ENCODE results near the gene PDE4D. TPM values are rescaled to one million over a fixed set of nuclear protein-coding genes. Genes with fewer than 3 reads are reported as not detected.

PDE4D gene
- total RNA-seq, 2 experiments from 2014 or later, result 164 to 175 TPM

DNA sequence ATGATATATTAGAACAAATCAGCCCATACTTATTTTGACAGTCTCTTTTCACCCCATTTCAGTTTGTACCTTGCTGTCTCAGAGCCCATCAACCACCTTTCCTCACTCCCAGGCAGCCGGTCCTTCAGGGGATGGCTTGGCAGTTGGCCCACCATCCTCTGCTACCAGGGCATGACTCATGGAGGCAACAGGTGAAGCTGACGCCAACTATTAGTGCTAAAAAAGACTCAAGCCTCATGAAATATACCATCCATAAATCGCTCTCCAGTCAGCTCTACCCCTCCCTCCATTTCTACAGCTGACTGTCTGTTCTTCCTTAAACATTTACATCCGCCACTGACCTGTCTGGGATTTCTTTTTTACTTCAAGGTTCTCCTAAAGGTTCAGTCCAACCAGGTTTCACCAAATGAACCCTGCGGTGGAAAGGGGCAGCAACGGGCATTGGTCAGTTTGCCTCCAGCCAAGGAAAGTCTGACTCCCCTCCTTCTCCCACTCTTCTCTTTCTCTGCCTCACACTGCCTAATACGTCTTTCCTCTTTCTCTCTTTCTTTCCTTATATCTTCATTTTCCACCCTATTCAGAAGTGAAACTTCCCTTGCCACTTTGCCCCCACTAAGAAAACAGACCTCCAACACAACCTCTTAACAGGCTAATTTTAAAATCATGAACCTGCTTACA, 871.5 kb downstream of the PDE4D start:
- Mint-ChIP-seq H3K36me3 (ENCODE audit: low read depth) (peaks cover 99% of the 10 kb centered on the region), H3K27ac (peak overlapping the region; percentile 1), H3K4me3 (no peak overlapping the region), H3K27me3 (no peaks in the 10 kb centered on the region), H3K9me3 (peaks cover under 1% of the 10 kb centered on the region), H3K4me1 (ENCODE audit: low read depth) (peaks cover 69% of the 10 kb centered on the region)
- TF ChIP-seq, protein P1, sequence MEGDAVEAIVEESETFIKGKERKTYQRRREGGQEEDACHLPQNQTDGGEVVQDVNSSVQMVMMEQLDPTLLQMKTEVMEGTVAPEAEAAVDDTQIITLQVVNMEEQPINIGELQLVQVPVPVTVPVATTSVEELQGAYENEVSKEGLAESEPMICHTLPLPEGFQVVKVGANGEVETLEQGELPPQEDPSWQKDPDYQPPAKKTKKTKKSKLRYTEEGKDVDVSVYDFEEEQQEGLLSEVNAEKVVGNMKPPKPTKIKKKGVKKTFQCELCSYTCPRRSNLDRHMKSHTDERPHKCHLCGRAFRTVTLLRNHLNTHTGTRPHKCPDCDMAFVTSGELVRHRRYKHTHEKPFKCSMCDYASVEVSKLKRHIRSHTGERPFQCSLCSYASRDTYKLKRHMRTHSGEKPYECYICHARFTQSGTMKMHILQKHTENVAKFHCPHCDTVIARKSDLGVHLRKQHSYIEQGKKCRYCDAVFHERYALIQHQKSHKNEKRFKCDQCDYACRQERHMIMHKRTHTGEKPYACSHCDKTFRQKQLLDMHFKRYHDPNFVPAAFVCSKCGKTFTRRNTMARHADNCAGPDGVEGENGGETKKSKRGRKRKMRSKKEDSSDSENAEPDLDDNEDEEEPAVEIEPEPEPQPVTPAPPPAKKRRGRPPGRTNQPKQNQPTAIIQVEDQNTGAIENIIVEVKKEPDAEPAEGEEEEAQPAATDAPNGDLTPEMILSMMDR (IDR thresholded peaks at IDR 0.05), result no peak
- Histone ChIP-seq H3K27me3 (ENCODE audit: control insufficient read depth in 1 of 2, insufficient read depth in 2 of 2, low read length in 2 of 2) (no peaks in the 10 kb centered on the region), H3K27ac (ENCODE audit: low read depth in 1 of 2, low read length in 2 of 2) (no peak overlapping the region), H3K36me3 (ENCODE audit: insufficient read depth, low read length) (peaks cover 19% of the 10 kb centered on the region), H3K4me1 (ENCODE audit: insufficient read depth, low read length) (peaks cover 3% of the 10 kb centered on the region), H3K4me3 (ENCODE audit: low read length) (no peak overlapping the region), H3K9me3 (ENCODE audit: control insufficient read depth in 1 of 2, insufficient read depth in 1 of 2, low read length in 2 of 2) (no peaks in the 10 kb centered on the region)
- ChIA-PET CTCF (no interaction called here), POLR2A (no interaction called here)
- ATAC-seq (ENCODE audit: poor library complexity), result no peak
- DNase-seq, result peak in 1 of 14 experiments; percentile 13
- intact Hi-C loops (cut with DNase I, micrococcal nuclease), result no loop called here

- Mint-ChIP-seq H3K27ac (no peak overlapping the region), H3K9me3 (peaks cover 7% of the 10 kb centered on the region), H3K27me3 (no peaks in the 10 kb centered on the region), H3K4me1 (ENCODE audit: low read depth) (peaks cover 68% of the 10 kb centered on the region), H3K4me3 (no peak overlapping the region), H3K36me3 (ENCODE audit: low read depth) (peaks cover 99% of the 10 kb centered on the region)
- ChIA-PET POLR2A (no interaction called here), CTCF (no interaction called here)
- H3K9me3 ChIP-seq (ENCODE audit: control insufficient read depth in 1 of 2, insufficient read depth in 1 of 2, low read length in 2 of 2), result no peaks in the 10 kb centered on the region
- no peak overlapping the region for H3K27ac ChIP-seq (ENCODE audit: low read depth in 1 of 2, low read length in 2 of 2)
- intact Hi-C loops (cut with DNase I, micrococcal nuclease), result no loop called here
- ATAC-seq (ENCODE audit: poor library complexity) (no peak), DNase-seq (no peak)
- no peak overlapping the region for H3K4me3 ChIP-seq (ENCODE audit: low read length)
- no peaks in the 10 kb centered on the region for H3K27me3 ChIP-seq (ENCODE audit: control insufficient read depth in 1 of 2, insufficient read depth in 2 of 2, low read length in 2 of 2)
- peaks cover 3% of the 10 kb centered on the region for H3K4me1 ChIP-seq (ENCODE audit: insufficient read depth, low read length)
- peaks cover 20% of the 10 kb centered on the region for H3K36me3 ChIP-seq (ENCODE audit: insufficient read depth, low read length)
- TF ChIP-seq, protein P1 (IDR thresholded peaks at IDR 0.05), result no peak
Measured at GRCh38 chr5:59021286-59021673, 872.2 kb downstream of the PDE4D start.

GRCh38 chr5:59020611-59021285, 872.8 kb downstream of the PDE4D start:
- no peaks in the 10 kb centered on the region for H3K9me3 ChIP-seq (ENCODE audit: control insufficient read depth in 1 of 2, insufficient read depth in 1 of 2, low read length in 2 of 2)
- no peak overlapping the region for H3K4me3 ChIP-seq (ENCODE audit: low read length)
- peaks cover 7% of the 10 kb centered on the region for H3K9me3 Mint-ChIP-seq
- no peaks in the 10 kb centered on the region for H3K27me3 ChIP-seq (ENCODE audit: control insufficient read depth in 1 of 2, insufficient read depth in 2 of 2, low read length in 2 of 2)
- H3K27me3 Mint-ChIP-seq, result no peaks in the 10 kb centered on the region
- DNase-seq (peak in 3 of 14 experiments; percentile 21 to 38 (median 28)), ATAC-seq (ENCODE audit: poor library complexity) (peak; percentile 32)
- POLR2A ChIA-PET, result interaction anchor here (0.9 kb wide), 1 partner anchor 18 kb away, joined by 3 read pairs; no protein-coding TSS in a partner anchor
- no peak overlapping the region for H3K27ac Mint-ChIP-seq
- no peak overlapping the region for H3K27ac ChIP-seq (ENCODE audit: low read depth in 1 of 2, low read length in 2 of 2)
- TF ChIP-seq, protein P1 (IDR thresholded peaks at IDR 0.05), result no peak
- intact Hi-C loops (cut with DNase I, micrococcal nuclease), result no loop called here
- peaks cover 99% of the 10 kb centered on the region for H3K36me3 Mint-ChIP-seq (ENCODE audit: low read depth)
- peaks cover 63% of the 10 kb centered on the region for H3K4me1 Mint-ChIP-seq (ENCODE audit: low read depth)
- CTCF ChIA-PET, result no interaction called here
- peaks cover 3% of the 10 kb centered on the region for H3K4me1 ChIP-seq (ENCODE audit: insufficient read depth, low read length)
- peak overlapping the region; percentile 5 for H3K4me3 Mint-ChIP-seq
- H3K36me3 ChIP-seq (ENCODE audit: insufficient read depth, low read length), result peaks cover 20% of the 10 kb centered on the region
